GM19025 (cell line): ENCODE data around the gene DOK1.

ENCODE experiments used
- ATAC-seq: cut with Tn5 transposase; IDR thresholded peaks from one replicate; pipeline ENCODE4 v1.9.1; 2021; ENCODE audit warnings: mild to moderate bottlenecking, low read depth, moderate library complexity; ENCODE audit not compliant: unreplicated experiment

The DOK1 gene

DNA sequence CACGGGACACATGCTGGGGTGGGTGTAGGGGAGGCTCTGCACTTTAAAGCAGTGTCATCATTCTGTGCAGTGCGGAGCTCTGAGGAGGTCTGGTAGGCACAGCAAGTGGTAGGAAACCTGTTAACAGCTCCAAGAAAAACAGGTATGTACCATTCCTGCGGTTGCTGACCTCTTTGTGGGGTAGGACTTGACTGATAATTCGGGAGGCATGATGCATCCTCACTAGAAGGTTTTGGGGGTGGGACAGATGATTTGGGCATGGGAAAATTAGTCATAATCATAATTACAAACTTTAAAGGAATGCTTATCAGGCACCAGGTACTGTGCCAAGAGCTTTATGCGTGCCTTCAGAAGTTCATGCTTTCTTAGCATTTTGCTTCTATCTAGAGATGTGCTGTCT lies 9.7 kb downstream of the DOK1 start:
- ATAC-seq = no peak

- ATAC-seq = no peak
These were observed 11.7 kb downstream of the DOK1 start for GRCh38 chr2:74566076-74566753.

- no peak for ATAC-seq
These were observed 12.2 kb downstream of the DOK1 start for GRCh38 chr2:74566754-74567085.

DNA sequence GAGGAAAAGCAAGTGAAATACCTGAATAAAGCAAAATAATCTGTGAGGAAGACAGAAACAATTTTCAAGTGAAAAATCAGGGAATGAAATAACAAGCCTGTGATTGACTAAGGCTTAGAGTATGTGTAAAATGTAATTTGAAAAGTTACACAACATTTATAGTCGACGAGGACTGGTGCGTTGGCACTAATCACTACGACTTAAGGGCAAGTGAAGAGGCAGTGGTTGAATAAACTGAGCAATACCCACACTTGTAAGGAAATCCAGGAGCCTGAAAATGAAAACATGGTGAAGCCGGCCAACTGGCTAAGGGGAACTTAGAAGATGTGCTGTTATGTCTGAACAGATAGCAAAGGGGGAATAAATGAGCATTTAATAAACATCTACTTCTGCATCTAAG lies 13.4 kb downstream of the DOK1 start:
- no peak for ATAC-seq

DNA sequence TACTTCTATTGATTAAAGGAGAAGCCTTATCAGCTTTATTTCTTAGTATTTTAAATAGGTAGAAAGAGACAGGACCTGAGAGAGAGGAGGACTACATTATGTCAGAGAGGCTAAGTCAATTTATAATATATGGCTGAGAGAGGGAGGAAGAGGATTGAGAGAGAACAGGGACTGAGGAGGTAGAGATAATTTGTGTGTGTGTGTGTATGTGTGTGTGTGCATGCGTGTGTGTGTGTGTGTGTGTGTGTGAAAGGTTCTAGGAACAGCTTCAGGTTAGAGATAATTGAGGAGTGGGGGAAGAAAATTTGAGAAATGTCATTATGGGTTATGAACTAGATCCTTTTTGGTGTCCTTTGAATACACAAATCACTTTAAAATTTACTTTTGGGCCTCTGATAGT lies 15.2 kb downstream of the DOK1 start:
- no peak for ATAC-seq

DNA sequence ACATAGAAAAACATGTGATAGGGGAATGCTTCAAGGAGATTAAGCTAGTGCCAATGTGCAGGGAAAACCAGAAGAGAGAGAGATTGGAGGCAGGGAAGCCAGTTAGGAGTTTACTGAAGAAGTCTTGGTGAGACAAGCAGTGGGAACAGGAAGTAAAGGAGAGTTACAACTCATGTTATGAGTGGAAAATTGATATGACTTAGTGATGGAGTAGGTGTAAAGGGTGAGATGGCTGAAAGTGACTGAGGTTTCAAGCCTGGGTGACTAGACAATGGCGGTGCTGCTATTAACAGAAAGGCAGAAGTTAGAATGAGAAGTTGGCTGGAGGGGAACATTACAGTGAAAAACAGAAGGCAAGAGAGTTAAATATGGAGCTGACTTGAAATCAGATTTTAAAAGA lies 16.5 kb downstream of the DOK1 start:
- ATAC-seq = peak; percentile 65

DNA sequence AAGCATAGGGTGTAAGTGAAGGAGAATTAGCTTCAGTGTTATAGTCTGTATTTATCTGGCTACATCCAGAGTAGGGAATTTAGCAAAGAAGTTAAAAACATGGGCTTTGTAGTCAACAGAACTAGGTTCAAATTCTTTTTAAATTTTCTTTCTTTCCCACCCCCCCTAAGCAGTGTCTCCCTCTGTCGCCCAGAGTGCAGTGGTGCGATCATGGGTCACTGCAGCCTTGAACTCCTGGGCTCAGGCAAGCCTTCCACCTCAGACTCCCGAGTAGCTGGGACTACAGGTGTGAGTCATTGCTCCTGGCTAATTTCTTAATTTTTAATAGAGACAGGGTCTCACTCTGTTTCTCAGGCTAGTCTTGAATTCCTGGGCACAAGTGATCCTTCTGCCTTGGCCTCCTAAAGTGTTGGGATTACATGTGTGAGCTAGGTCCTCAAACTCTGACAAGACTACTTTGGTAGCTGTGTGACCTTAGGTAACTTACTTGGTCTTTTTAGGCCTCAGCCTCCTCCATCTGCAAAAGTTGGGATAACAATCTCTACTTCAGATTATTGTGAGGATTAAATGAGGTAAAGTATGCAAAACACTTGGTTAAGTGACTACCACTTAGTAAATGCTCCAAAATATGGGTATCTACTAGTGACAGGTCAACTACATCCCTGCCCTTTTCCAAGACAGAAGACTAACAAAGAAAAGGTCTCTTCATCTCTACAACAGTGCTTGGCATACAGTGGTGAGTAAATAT lies 17.8 kb downstream of the DOK1 start:
- ATAC-seq = no peak

- ATAC-seq = peak; percentile 42
These were observed 19.4 kb downstream of the DOK1 start for GRCh38 chr2:74573747-74574562.

DNA sequence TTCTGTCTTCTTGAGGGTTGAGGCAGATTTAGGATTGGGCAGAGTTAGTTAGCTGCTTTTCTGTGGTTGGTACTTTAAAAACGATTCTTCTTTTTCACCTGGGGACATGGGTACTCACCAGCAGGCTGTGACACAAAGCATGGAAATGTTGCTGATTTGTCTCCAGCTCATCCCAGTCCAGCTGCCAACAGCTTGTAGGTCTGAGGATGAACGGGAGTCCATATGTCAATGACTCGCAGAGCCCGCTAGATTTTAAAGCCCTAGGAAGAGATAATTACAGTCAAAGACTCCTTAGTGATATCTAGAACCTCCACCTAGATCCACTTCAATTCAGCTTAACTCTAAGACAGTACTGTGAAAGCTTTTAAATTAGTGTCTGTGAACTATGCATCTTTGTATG lies 20.8 kb downstream of the DOK1 start:
- ATAC-seq = no peak

DNA sequence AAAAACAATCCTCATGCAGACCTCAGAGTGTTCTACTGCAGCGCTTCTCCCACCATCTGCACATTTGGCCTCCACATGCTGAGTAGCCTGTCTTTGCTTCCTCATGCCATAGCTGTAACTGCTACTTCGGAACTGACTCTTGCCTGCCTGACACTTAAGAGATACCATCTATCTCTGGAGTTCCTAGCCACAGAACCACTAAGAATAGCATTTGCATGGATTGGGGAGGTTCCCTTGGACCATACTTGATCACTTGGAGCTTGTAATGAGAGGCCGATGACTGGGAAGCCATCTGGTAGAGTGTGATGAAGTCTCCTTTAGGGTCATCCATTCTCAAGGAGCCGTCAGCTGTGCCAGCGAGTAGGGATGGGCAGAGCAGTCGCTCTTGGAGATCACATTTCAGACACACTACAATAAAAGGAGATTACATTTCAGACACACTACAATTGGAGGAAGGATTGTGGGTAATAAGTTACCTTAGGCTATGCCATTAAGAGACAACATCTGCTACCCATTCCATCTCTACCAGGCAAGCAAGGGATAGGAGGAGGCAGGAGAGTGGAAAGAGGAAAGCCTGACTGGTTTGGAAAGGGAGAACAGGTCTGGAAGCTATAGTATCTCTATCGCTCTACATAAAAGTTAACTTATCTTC lies 21.8 kb downstream of the DOK1 start:
- no peak for ATAC-seq

DNA sequence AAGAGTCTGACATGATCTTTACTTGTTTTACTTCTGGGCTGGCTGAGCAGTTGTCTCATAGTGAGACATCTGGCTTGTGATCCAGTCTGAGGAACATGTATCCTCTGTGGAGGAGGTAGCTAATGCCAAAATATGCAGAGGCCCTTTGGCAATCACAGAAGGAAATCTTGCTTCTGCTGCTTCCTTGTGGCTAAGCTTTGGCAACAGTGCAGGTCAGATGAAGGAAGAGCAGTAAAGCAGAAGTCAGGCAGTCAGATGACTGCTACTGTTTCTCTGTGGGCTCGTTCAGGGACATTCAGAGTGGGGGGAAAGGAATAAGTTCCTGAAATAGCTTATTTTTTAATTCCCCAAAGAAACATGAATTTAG lies 22.3 kb downstream of the DOK1 start:
- ATAC-seq = no peak

GRCh38 chr2:74577448-74577847 lies 22.9 kb downstream of the DOK1 start:
- ATAC-seq = no peak

DNA sequence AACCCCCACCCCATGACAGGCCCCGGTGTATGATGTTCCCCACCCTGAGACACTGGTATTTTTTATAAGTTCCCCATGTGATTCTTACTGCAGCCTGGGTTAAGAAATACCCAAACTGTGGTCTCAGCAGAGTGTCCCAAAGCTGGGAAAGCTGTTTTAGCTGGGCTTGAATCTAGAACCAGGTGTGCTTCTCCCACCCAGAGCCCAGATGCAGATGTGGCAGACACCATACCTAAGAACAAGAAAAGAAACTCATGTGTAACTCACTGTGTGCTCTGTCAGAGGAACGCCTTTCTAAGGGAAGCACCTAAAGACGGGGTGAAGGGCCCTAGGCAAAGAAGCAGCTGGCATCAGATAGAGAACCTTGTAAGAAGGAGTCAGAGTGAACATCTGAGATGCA lies 23.9 kb downstream of the DOK1 start:
- ATAC-seq = no peak

DNA sequence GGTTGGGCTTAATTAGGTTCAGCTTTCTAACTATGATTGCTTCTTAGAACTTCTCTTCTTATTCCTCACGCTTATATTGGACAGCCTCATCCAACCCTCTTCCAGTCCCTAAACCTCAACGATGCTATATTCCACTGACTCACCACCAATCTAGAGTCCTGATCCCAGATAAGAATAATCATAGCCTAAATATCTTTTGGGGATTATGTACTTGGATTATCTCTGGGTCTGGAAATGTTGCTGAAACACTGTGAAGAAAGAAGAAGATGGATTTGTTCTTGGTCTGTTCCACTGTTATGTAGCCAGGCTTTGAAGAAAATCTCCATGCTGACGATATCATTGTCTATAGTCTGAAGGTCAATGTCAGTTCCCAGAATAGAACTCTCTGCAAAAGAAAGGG lies 26.9 kb downstream of the DOK1 start:
- ATAC-seq = no peak

DNA sequence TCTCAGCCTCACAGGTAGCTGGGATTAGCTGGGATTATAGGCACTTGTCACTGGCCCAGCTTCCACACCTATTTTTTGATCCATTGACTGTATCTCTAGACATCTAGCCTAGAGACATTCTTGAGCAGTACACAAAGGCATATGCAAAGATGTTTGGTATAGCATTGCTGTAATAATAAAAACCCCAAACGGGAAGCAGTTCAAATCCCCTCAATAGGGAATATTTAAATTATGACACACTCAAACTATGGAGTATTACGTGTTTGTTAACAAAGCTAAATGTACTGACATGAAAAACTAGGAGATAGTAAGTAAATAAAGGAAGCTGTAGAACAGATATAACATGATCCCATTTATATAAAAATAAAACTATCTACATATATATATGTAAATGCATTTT lies 27.7 kb downstream of the DOK1 start:
- no peak for ATAC-seq

DNA sequence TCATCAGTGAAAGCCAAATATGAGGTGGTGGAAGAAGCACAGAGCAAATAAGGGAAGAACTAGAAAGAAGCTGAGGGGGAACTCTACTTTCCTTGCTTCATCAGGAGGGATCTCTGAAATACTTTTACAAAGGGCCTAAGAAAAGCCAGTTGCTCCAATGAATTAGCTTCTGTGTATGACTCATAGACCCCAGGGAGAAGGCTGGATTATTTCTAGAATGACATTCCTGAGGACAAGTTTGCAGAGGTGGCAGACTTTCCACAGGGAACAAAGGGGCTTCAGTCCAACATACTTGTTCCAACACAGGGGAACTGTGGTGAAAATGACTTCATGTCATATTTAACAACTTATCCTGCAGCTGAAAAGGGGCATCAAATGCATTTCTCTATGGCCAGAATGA lies 29.0 kb downstream of the DOK1 start:
- ATAC-seq = no peak

- ATAC-seq = no peak
These were observed 29.6 kb downstream of the DOK1 start for GRCh38 chr2:74584088-74584645.

- no peak for ATAC-seq
These were observed 31.1 kb downstream of the DOK1 start for GRCh38 chr2:74585406-74586185.

- peak; percentile 73 for ATAC-seq
These were observed 33.3 kb downstream of the DOK1 start for GRCh38 chr2:74587664-74588277.

- ATAC-seq = no peak
These were observed 34.1 kb downstream of the DOK1 start for GRCh38 chr2:74588664-74589063.
